GM18867 (cell line): ENCODE results near the gene C19orf25.

Source experiments
- ATAC-seq: cut with Tn5 transposase; IDR thresholded peaks from one replicate; pipeline ENCODE4 v1.9.1; 2021; ENCODE audit warnings: mild to moderate bottlenecking, moderate library complexity; ENCODE audit not compliant: unreplicated experiment

C19orf25 gene

GRCh38 chr19:1433119-1434039, 45.6 kb downstream of the C19orf25 start:
- ATAC-seq = no peak

- no peak for ATAC-seq
Measured at GRCh38 chr19:1432507-1432887, 46.5 kb downstream of the C19orf25 start.

DNA sequence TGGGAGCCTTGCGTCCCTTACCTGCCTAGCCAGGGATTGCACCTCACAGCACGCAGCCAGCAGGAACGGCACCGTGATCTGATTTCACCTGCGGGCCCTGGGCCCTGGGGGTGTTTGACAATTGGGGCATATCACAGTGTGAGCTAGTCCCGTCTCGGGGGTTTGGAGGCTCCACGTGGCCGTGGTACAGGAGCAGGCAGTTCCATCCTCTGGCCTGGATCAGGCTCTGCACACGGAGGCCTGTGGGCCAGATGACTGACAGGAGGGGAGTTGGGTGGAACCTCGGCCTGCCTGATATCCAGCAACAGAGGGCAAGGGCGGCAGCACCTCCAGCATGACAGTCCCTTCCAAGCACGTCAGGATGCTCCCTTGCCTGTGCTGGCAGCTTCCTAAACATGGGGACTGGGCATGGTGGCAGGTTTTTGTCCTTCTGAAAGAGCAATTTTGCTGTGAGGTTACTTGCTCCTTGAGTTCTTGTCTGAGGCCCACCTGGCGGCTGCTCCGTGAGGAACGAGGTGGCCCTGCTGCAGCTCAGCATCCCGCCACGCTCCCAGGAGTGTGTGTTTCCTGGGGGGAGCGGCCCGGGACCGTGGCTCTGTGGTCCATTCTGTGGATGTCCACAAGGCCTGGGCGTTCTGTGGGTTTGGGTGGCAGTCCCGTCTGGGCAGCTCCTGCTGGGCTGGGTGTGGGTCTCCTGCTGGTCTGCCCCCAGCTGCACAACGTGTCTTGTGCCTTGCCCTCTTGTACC, 47.1 kb downstream of the C19orf25 start:
- ATAC-seq = no peak

- no peak for ATAC-seq
Measured at GRCh38 chr19:1430246-1430645, 48.8 kb downstream of the C19orf25 start.

- ATAC-seq = no peak
Measured at GRCh38 chr19:1429750-1430149, 49.3 kb downstream of the C19orf25 start.

DNA sequence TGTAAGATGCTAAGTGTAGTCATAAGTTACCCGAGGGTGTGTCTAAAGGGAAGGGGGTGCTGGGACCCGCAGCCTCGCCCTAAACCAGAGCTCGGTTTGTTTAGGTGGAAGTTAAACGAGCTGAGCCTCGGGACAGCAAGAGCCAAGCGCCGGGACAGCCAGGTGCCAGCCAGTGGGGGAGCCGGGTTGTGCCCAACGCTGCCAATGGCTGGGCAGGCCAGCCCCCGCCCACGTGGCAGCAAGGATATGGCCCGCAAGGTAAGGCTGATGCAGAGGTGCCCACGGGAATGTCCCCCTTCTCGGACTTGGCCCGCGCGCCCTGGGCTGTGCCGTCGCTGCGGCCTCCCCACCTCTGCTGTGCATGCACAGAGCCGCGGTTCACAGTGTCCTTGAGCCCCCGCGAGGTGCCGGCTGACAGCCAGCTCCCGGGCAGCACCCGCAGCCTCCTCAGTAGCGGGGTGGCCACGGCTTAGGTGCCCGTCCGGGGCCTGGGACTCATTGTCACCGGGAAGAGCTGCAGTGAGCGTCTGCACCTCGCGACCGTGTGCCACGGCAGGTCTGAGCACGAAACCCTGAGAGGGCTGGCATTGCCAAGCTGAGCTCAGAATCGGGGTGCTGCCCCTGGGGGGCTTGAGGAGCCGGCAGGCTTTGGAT, 50.1 kb downstream of the C19orf25 start:
- ATAC-seq = no peak

DNA sequence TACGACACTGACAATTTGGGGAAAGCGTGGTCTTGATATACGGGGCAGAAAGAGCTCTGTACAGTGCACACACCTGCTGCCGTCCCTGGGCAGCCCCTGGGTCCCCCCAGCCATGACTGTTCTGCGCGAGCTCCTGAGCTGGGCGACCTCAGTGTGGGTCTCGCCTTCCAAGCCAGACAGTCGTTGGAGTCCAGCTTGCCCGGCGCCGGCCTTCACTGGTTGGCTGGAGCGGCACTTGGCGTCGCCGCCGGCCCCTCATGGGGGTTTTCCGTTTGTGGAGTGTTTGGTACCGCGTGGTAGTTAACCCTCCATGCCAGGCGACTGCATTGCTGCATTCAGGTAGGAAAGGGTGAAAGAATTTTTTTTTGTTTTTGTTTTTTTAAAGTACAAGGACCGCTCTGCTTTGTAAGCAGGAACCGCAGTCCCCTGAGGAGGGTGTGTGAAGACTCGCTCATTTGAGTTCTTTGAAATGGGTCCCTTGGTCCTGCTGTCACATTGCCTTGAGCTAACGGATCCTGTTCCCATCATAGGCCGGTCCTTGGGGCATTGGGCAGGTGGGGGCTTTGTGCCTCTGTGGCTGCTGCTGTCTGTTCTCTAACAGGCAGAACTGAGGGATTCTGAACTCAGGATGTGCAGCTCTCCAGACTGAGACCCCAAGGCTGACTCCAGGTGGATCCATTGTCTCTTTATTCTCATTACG, 51.6 kb downstream of the C19orf25 start:
- ATAC-seq = no peak

DNA sequence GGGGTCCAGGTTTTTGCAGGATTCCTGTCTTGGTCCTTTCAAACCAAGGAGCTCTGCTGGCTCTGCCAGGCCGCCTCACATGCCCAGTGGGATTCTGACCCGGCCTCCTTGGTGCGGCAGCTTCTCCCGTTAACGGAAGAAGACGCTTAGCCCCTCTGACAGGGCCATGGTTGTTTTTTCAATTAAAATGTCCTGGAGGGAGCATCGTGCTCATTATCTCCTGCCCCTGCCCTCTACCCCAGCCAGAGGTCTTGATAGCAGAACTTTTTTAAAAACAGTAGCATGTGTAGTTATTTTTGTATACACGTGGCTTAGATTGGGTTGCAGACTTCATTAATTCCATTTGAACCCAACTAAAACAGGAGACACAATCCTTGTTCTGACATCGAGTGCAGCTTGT, 52.3 kb downstream of the C19orf25 start:
- ATAC-seq = no peak

- no peak for ATAC-seq
Measured at GRCh38 chr19:1425902-1426301, 53.1 kb downstream of the C19orf25 start.

GRCh38 chr19:1425102-1425837, 53.7 kb downstream of the C19orf25 start:
- no peak for ATAC-seq

DNA sequence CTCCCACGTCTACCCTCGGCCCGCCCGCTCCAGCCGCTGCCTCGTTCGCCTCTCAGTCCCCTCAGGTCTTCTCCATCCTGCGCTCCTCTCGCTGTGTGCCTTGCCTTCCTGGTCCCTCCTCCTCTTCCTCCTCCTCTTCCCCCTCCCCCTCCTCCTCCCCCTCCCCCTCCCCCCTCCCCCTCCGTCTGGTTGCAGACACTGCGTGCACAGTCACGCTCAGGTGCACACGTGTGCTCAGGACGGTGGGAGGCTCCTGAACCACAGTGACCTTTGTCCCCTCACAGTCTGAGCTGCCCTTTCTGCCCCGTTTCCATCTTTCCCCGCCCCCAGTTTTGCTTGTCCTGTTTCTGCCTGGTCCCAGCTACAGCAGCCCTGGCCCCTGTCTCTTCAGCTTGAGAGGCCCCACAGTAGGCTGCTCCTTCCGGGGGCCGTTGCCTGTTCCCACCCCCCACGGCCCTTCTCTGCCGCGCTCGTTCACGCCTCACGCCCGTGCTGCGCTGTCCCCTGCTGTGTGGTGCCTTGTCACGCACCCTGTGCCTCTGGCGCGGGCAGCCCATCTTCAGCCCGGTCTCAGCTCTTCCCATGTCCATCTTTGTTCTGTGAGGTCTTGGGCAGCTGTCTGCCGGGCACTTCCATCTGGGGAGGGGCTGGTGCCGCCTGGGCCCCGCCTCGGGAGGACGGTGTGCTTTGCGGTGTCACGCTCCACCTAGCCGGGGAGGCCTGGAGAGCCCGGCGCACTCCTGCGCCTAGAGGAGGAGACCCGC, 54.6 kb downstream of the C19orf25 start:
- no peak for ATAC-seq

- no peak for ATAC-seq
Measured at GRCh38 chr19:1423436-1424191, 55.4 kb downstream of the C19orf25 start.
